ENCODE results near the gene KLHL29. TPM values are rescaled to one million over a fixed set of nuclear protein-coding genes. Genes with fewer than 3 reads are reported as not detected.

The KLHL29 gene
- polyA plus RNA-seq, 1 of the 3 experiments (the other 2 are of a cell fraction) = 4.6 TPM

GRCh38 chr2:23611839-23612238 lies 226.9 kb downstream of the KLHL29 start:
- H3F3A ChIP-seq (replicated peaks; ENCODE audit: insufficient read depth) = no peaks in the 10 kb centered on the region
- no peak for TF ChIP-seq RAD21 (IDR thresholded peaks at IDR 0.05; ENCODE audit: low read length)
- no peak for TF ChIP-seq GATA2 (CRISPR knock-in tag; IDR thresholded peaks at IDR 0.05)
- TF ChIP-seq FOSL2 (IDR thresholded peaks at IDR 0.05; ENCODE audit: borderline replicate concordance, low read depth) = no peak
- TF ChIP-seq TCF12 (IDR thresholded peaks at IDR 0.05) = no peak
- TF ChIP-seq CTCF (IDR thresholded peaks at IDR 0.05) = no peak
- TF ChIP-seq USF1 (IDR thresholded peaks at IDR 0.05; ENCODE audit: borderline replicate concordance, low read depth) = no peak
- TF ChIP-seq PBX3 (IDR thresholded peaks at IDR 0.05) = no peak
- no peak for TF ChIP-seq EP300 (IDR thresholded peaks at IDR 0.05; ENCODE audit: borderline replicate concordance in 1 of 2, low read depth in 1 of 2, low read length in 1 of 2)
- no peak for TF ChIP-seq POLR2AphosphoS5 (IDR thresholded peaks at IDR 0.05; ENCODE audit: low read depth, low read length)
- H3K27me3 ChIP-seq (ENCODE audit: insufficient read depth) = no peaks in the 10 kb centered on the region
- H3K4me2 ChIP-seq = no peak overlapping the region
- H3K79me2 ChIP-seq (ENCODE audit: insufficient read depth) = no peaks in the 10 kb centered on the region
- H3K9me3 ChIP-seq = peaks cover 8% of the 10 kb centered on the region
- DNase-seq = no peak
- ChIA-PET CTCF (interaction anchor here (0.7 kb wide), 1 partner anchor 307 kb away, joined by 3 read pairs; no protein-coding TSS in a partner anchor), POLR2A (no interaction called here)
- H3K36me3 ChIP-seq (replicated peaks in 1 of 2; ENCODE audit: control insufficient read depth in 1 of 2, insufficient read depth in 2 of 2, low read length in 1 of 2) = peaks cover 0 to 6% of the 10 kb centered on the region in 2 experiments
- no peaks in the 10 kb centered on the region for H3K9me2 ChIP-seq
- no peak overlapping the region for H3K27ac ChIP-seq (ENCODE audit: low read depth in 2 of 2, low read length in 1 of 2)
- H4K20me1 ChIP-seq (ENCODE audit: insufficient read depth) = no peaks in the 10 kb centered on the region
- WGBS (ENCODE audit: low lambda C conversion rate) = 67% methylated on average over 3 of the region's 3 CpGs
- no peak overlapping the region for H2AFZ ChIP-seq (ENCODE audit: low read depth)
- H3K4me1 ChIP-seq (ENCODE audit: control insufficient read depth in 1 of 2, insufficient read depth in 2 of 2, low read depth in 1 of 2, low read length in 1 of 2) = peaks cover 0 to 21% of the 10 kb centered on the region in 2 experiments; a peak in 1 of 4 replicates
- H3K4me3 ChIP-seq (ENCODE audit: low read depth in 2 of 2, low read length in 1 of 2) = no peak overlapping the region
- H3K9ac ChIP-seq = no peak overlapping the region

- no peak overlapping the region for H3K9ac ChIP-seq
- H3K4me2 ChIP-seq = no peak overlapping the region
- CTCF ChIA-PET = interaction anchor here (1.5 kb wide), 1 partner anchor 10 kb away, joined by 8 read pairs; no protein-coding TSS in a partner anchor
- no peaks in the 10 kb centered on the region for H3K79me2 ChIP-seq (ENCODE audit: insufficient read depth)
- H3F3A ChIP-seq (replicated peaks; ENCODE audit: insufficient read depth) = no peaks in the 10 kb centered on the region
- no peak for DNase-seq
- peaks cover 8% of the 10 kb centered on the region for H3K9me3 ChIP-seq
- no peaks in the 10 kb centered on the region for H3K9me2 ChIP-seq
- H4K20me1 ChIP-seq (ENCODE audit: insufficient read depth) = no peaks in the 10 kb centered on the region
- H3K27me3 ChIP-seq (ENCODE audit: insufficient read depth) = no peaks in the 10 kb centered on the region
- POLR2A ChIA-PET = no interaction called here
- no peak overlapping the region for H3K27ac ChIP-seq (ENCODE audit: low read depth in 2 of 2, low read length in 1 of 2)
- H3K4me1 ChIP-seq (ENCODE audit: control insufficient read depth in 1 of 2, insufficient read depth in 2 of 2, low read depth in 1 of 2, low read length in 1 of 2) = peaks cover 3 to 50% of the 10 kb centered on the region in 2 experiments; a peak in 2 of 4 replicates
- H3K4me3 ChIP-seq (ENCODE audit: low read depth in 2 of 2, low read length in 1 of 2) = no peak overlapping the region
- WGBS (ENCODE audit: low lambda C conversion rate) = 87% methylated on average over 12 of the region's 12 CpGs
- H2AFZ ChIP-seq (ENCODE audit: low read depth) = no peak overlapping the region
- peaks cover 0 to 6% of the 10 kb centered on the region in 2 experiments for H3K36me3 ChIP-seq (replicated peaks in 1 of 2; ENCODE audit: control insufficient read depth in 1 of 2, insufficient read depth in 2 of 2, low read length in 1 of 2)
- TF ChIP-seq USF1 (IDR thresholded peaks at IDR 0.05; ENCODE audit: borderline replicate concordance, low read depth) (no peak), POLR2AphosphoS5 (IDR thresholded peaks at IDR 0.05; ENCODE audit: low read depth, low read length) (no peak), USF2 (IDR thresholded peaks at IDR 0.05; ENCODE audit: borderline replicate concordance, low read depth, low read length) (no peak), CHD2 (IDR thresholded peaks at IDR 0.05; ENCODE audit: low read length, partially characterized antibody) (no peak), TAF1 (IDR thresholded peaks at IDR 0.05; ENCODE audit: borderline replicate concordance, low read depth, low read length) (no peak), SIN3A (IDR thresholded peaks at IDR 0.05; ENCODE audit: borderline replicate concordance, low read depth, low read length) (no peak), EZH2phosphoT487 (IDR thresholded peaks at IDR 0.05; ENCODE audit: borderline replicate concordance, low read depth) (no peak)
Observed at GRCh38 chr2:23614701-23615100, 229.7 kb downstream of the KLHL29 start.

Measured in SK-N-SH (cell line).